ENCODE results near the gene CCNI2. TPM values are rescaled to one million over a fixed set of nuclear protein-coding genes. Genes with fewer than 3 reads are reported as not detected.

The CCNI2 gene
- total RNA-seq, 1 experiment from 2014 or later: not detected

- DNase-seq (ENCODE audit: low read depth): no peak
Observed at GRCh38 chr5:132750471-132751230, 3.4 kb downstream of the CCNI2 start.

DNA sequence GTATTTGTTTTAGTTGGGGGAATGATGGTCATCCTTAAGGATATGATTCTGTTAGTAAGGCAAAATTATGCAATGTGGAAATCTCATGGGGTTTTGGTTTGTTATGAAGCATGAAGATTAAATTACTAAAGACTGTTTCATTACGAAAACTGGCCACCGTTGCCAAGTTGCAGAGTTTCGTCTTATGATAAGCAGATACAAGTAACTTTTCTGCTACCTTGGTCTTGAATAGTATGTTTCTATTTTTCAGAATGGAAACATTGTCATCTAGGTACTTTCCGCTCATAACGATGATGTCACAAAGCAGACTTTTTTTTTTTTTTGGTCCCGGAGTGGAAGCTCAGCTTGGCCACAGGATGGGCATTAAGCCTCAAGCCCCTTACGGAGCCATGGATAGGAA is 4.2 kb downstream of the CCNI2 start:
- no peak for DNase-seq (ENCODE audit: low read depth)

DNA sequence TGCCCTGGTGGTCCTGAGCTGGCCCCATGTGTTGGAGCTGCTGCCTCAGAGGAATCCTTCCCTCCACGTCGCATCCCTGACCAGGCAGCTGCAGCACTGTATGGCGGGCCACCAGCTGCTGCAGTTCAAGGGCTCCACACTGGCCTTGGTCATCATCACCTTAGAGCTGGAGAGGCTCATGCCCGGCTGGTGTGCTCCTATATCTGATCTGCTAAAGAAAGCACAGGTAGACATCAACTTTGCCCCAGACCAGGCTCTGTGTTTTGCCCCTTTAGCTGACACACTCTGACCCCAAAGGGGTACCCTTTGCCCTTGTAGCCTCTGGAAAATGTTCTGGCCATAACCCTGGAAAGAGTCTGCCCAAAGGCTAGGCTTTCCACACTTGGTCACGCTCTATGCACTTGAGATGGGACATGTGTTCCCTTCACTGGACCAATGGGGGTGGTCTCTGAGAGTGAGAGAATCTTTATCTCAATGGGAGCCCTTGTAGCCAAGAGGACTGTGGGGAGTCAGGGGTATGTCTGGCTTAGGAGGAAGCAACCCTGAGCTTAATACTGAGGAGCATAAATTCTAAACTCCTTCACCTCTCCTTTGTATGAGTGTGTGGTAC is 4.8 kb downstream of the CCNI2 start:
- no peak for DNase-seq (ENCODE audit: low read depth)

DNA sequence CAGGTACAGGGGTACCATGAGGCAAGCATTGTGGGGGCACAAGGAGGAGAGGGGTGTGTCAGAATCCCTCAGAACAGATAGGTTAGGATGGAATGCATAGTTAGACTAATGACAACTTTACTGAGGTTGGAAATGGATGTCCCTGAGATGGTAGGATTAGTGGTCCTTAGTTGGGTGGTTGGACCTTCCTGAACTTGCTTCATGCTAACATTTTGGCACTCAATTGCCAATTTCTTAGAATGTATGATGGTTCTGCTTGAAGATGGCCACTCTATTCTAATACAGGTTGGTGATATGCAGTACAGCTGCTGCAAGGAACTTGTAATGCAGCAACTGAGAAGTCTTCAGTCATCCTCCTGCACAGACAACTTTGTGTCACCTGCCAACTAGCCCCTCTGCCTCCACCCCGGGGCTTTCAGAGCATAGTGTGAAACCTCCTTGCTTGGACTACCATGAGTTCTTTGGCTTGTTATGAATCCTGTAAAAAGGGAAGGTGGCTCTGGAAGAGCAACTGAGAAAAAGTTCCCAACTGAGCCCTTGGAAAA is 5.4 kb downstream of the CCNI2 start:
- no peak for DNase-seq (ENCODE audit: low read depth)

- DNase-seq (ENCODE audit: low read depth): peak; percentile 15
Observed at GRCh38 chr5:132753135-132753987, 6.1 kb downstream of the CCNI2 start.

DNA sequence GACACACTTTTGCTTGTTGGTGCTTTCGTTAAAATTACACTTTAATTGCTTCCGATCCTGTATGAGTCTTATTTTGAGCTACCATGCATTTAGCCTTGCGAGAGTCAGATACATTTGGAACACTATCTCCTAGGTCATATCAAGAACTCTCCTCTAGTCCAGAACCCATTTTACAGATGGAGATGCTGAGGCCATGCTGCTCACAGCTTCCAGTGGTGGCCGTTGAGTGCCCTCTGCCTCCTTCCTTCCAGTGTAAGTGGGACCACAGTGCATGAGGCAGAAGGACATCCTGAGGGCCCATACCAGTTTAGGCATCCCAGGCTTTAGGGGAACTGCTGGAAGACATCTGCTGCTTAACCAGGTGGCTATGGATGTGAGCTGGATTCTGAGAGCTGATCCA is 6.9 kb downstream of the CCNI2 start:
- DNase-seq (ENCODE audit: low read depth): no peak

DNA sequence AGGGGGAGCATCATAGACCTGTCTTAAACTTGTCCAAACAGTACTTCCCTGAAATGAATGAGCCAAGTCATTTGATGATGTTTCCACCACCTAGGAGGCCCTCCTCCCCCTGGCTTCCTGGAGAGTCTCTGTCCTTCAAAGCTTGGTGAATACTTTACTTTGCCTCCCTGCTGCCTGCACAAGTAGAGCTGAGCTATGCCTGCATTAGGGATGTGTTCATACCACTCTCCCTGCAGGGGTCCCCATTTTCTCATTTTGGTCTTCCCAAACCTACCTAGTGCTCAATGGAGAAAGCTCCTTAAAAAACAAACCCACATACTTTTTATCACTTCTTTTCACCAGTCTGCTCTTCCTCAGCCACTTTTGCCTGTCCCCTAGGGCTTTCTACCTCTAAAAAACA is 7.7 kb downstream of the CCNI2 start:
- DNase-seq (ENCODE audit: low read depth): peak; percentile 32

GRCh38 chr5:132756542-132756941 is 9.3 kb downstream of the CCNI2 start:
- no peak for DNase-seq (ENCODE audit: low read depth)

DNA sequence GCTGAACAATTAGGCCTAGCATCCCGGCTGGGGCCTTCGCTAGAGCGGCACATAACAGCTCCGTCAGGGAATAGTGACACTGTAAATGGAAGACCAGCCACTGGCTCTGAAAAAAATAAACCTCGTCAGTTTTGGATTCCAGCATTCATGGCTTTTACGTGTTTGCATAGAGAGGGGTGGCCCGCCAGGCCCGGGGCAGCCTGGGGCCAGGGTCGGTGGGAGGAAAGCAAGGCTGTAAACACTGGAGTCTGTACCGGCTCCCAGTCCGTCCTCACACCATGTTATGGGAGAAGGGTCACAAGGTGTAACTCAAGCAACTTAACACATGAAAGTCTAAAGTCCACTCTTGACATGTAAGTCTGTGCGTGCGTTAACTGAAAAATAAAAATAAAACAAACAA is 11.2 kb downstream of the CCNI2 start:
- DNase-seq (ENCODE audit: low read depth): no peak

DNA sequence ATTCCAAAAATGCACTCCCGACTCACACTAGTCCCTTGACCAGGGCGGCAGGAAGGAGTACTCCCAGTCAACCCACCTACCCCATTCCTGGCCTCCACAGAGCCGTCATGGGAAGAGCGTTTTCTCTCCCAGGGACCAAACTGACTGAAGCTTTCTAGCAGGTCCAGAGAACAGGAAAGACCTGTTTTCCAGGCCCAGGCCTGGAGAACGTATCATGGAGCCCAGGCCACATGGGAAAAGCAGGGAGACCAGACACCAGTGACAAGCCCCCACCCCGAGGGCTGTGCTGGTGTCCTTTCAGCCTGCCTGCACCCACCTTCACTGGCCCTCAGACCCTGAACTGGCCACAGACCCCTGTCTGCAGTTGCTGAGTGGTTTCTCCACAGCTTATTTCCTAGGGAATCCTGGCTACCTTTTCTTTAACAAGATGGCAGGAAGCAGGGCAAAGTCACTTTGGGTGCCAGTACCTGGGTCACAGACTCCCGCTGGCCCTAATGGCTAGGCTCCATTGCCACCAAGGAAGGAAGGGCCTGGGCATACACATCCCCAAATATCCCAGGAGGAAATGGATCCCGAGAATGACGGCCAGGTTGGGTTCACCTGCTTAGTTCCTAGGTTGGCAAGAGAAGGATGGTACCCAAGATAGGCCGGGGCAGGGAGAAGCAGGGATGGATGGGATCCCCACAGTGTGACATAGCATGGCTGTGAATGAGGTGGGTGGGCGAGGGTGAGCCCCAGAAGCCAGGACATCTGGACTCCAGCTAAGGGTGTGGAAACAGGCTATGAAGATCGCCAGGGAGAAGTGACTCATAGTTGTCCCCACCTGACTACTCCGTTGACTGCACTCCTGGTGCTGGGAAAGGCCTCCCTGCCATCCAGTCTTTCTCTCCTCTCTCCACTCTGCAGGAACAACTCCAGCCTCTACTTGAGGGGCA is 12.2 kb downstream of the CCNI2 start:
- DNase-seq (ENCODE audit: low read depth): no peak

GRCh38 chr5:132760049-132760420 is 12.8 kb downstream of the CCNI2 start:
- DNase-seq (ENCODE audit: low read depth): no peak

GRCh38 chr5:132760601-132761317 is 13.5 kb downstream of the CCNI2 start:
- DNase-seq (ENCODE audit: low read depth): no peak

DNA sequence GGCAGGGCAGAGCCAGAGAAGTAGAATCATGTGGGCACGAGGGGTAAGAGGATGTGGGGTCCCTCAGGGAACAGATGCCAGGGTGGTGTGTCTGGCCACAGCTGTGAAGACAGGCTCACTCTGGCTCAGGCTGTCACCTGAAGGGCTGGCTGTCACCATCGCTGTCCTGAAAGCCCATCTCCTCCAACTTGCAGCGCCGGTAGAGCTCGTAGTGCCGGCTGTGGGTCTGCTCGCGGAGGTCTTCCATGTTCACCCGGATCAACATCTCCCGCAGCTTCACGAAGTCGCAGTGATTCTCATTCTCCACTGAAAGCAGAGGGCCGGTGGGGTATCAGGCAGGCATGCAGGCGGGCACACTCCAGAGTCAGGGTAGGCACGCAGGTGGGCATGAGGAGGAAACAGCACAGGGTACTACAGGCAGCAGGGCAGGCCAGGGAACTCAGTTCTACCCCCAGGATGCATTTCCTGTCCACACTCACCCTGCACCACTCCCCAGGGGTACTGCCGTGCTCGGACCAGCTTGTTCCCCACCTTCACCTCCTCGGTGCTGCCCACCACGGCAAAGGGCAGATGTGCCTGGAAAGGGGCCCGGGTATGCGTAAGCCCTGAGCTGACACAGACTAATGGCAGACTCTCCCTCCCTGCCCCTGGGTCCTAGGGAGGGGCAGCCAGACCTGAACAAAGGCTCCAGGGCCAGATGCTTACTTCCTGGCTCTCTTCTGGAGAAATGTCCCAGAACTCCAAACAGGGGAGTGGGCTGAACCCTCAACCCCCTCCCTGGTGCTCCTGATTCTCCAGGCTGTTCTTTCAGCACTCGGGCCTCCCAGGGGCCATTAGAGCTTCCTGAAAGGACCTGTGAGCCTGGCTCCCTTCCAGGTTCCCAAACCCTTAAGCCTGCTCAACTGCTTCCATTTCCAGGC is 14.4 kb downstream of the CCNI2 start:
- DNase-seq (ENCODE audit: low read depth): no peak

GRCh38 chr5:132762246-132763000 is 15.2 kb downstream of the CCNI2 start:
- DNase-seq (ENCODE audit: low read depth): no peak

GRCh38 chr5:132763181-132764036 is 16.2 kb downstream of the CCNI2 start:
- DNase-seq (ENCODE audit: low read depth): no peak

DNA sequence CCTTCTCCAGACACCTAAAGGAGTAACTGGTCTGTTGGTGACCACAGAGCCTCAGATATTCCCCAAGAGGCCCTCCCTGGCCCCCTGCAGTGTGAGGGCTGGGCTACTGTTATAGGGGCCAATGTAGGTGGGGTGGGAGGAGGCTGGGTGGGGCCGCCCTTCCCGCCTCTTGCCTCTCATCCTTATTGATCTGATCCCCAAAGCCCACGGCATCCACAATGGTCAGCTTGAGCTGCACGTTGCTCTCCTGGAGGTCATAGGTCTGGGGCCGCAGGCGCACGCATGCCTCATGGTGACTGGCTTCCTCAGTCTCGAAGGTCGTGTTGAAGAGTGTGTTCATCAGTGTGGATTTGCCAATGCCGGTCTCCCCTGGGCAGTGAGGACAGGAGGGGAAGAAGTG is 16.8 kb downstream of the CCNI2 start:
- no peak for DNase-seq (ENCODE audit: low read depth)

- no peak for DNase-seq (ENCODE audit: low read depth)
Observed at GRCh38 chr5:132764671-132765238, 17.5 kb downstream of the CCNI2 start.
